H1 (cell line): ENCODE data around the gene OR6T1. TPM values are rescaled to one million over a fixed set of nuclear protein-coding genes. Genes with fewer than 3 reads are reported as not detected.

Experiments used
- CTCF ChIA-PET: fragments of 300-600 bp; sonication (Branson Sonifier 250); formaldehyde crosslinking; loops from one replicate; lab custom pipeline; 2021; ENCODE audit not compliant: partially characterized antibody; lab: Charles Lee
- POLR2A ChIA-PET: fragments of 300-600 bp; sonication (Branson Sonifier 250); formaldehyde crosslinking; loops from one replicate; lab custom pipeline; 2021; ENCODE audit warnings: inconsistent platforms; ENCODE audit not compliant: partially characterized antibody; lab: Charles Lee
- DNase-seq, 2 experiments: peaks; one replicate each; pipeline versions ENCODE4 v3.0.0 to v3.0.0-alpha.2; 2010 to 2022; ENCODE audit warnings: low spot score in 2 of 2, low read depth in 1 of 2, mixed read lengths in 1 of 2
- FAIRE-seq: peaks from 2 replicates; lab custom pipeline; 2011; peaks lifted over from hg19 to GRCh38; lab: Jason Lieb, UNC
- H2AFZ ChIP-seq: 2 replicates; pipeline ENCODE4 v1.8.1; 2012; ENCODE audit warnings: low read length, inconsistent platforms
- H2AK5ac ChIP-seq: 2 replicates; pipeline ENCODE4 v1.6.1; 2013; ENCODE audit warnings: low read depth, low read length
- H2BK120ac ChIP-seq: replicated peaks from 2 replicates; pipeline ENCODE3; 2013; ENCODE audit warnings: low read depth, low read length, inconsistent platforms
- H2BK12ac ChIP-seq: 2 replicates; pipeline ENCODE4 v1.6.1; 2013; ENCODE audit warnings: low read depth, low read length
- H2BK15ac ChIP-seq: 2 replicates; pipeline ENCODE4 v1.6.1; 2013; ENCODE audit warnings: low read length
- H2BK20ac ChIP-seq: 2 replicates; pipeline ENCODE4 v1.6.1; 2013; ENCODE audit warnings: low read length
- H2BK5ac ChIP-seq: 2 replicates; pipeline ENCODE4 v1.6.1; 2013; ENCODE audit warnings: low read depth, low read length
- H3K14ac ChIP-seq: 2 replicates; pipeline ENCODE4 v1.6.1; 2013; ENCODE audit warnings: inconsistent platforms; ENCODE audit not compliant: insufficient read length
- H3K18ac ChIP-seq: 2 replicates; pipeline ENCODE4 v1.6.1; 2013; ENCODE audit warnings: low read length; ENCODE audit errors: extremely low read depth
- H3K23ac ChIP-seq: 2 replicates; pipeline ENCODE4 v1.6.1; 2013; ENCODE audit warnings: inconsistent platforms; ENCODE audit not compliant: insufficient read length
- H3K23me2 ChIP-seq: 2 replicates; pipeline ENCODE4 v1.6.1; 2013; ENCODE audit warnings: low read depth, low read length
- H3K27ac ChIP-seq: 2 replicates; pipeline ENCODE4 v1.6.1; 2011; ENCODE audit warnings: low read depth, low read length, inconsistent platforms
- H3K27me3 ChIP-seq, 4 experiments: replicated peaks in 1 of 4; 1 replicate in 1 of 4; 2 replicates in 3 of 4; pipeline versions ENCODE4 v1.6.1 to v1.8.1; 2011 to 2013; ENCODE audit warnings: low read length in 3 of 4, mild to moderate bottlenecking in 3 of 4, inconsistent platforms in 2 of 4, mixed read lengths in 2 of 4, moderate library complexity in 1 of 4; ENCODE audit not compliant: control insufficient read depth in 3 of 4, insufficient read depth in 3 of 4; ENCODE audit errors: extremely low read depth in 1 of 4
- H3K36me3 ChIP-seq, 4 experiments: 2 replicates each; pipeline versions ENCODE4 v1.6.1 to v1.8.1; 2011 to 2013; ENCODE audit warnings: mild to moderate bottlenecking in 4 of 4, low read length in 3 of 4, moderate library complexity in 2 of 4, control low read depth in 1 of 4, inconsistent platforms in 1 of 4; ENCODE audit not compliant: insufficient read depth in 4 of 4, control insufficient read depth in 2 of 4
- H3K4ac ChIP-seq: replicated peaks from 2 replicates; pipeline ENCODE3; 2013; ENCODE audit warnings: low read length, low read depth, mixed read lengths, inconsistent platforms; ENCODE audit not compliant: insufficient read length
- H3K4me1 ChIP-seq, 4 experiments: replicated peaks in 1 of 4; 1 replicate in 1 of 4; 2 replicates in 3 of 4; pipeline versions ENCODE4 v1.6.1 to v1.8.1; 2011 to 2013; ENCODE audit warnings: low read length in 3 of 4, inconsistent platforms in 2 of 4, mixed read lengths in 1 of 4; ENCODE audit not compliant: insufficient read depth in 4 of 4, control insufficient read depth in 3 of 4
- H3K4me2 ChIP-seq, 2 experiments: 2 replicates each; pipeline versions ENCODE4 v1.6.1 to v1.8.1; 2011 to 2013; ENCODE audit warnings: low read depth in 2 of 2, low read length in 2 of 2, control low read depth in 1 of 2, inconsistent platforms in 1 of 2, mild to moderate bottlenecking in 1 of 2; ENCODE audit not compliant: insufficient read depth in 1 of 2
- H3K4me3 ChIP-seq, 4 experiments: fragments of 200-600, 300-600 bp in 1 of 4; sonication (generic), shearing (Covaris generic), sonication (Bioruptor Twin) in 1 of 4; 2 replicates each; pipeline versions ENCODE4 v1.5.1 to v1.8.1; 2011 to 2016; ENCODE audit warnings: low read length in 4 of 4, low read depth in 3 of 4, control low read depth in 2 of 4, inconsistent platforms in 2 of 4, mild to moderate bottlenecking in 2 of 4, mixed read lengths in 1 of 4, moderate library complexity in 1 of 4; ENCODE audit not compliant: insufficient read depth in 2 of 4; ENCODE audit errors: extremely low read depth in 1 of 4
- H3K56ac ChIP-seq: replicated peaks from 2 replicates; pipeline ENCODE3; 2013; ENCODE audit warnings: low read depth, mild to moderate bottlenecking, mixed read lengths, low read length, inconsistent platforms; ENCODE audit not compliant: insufficient read length
- H3K79me1 ChIP-seq: 2 replicates; pipeline ENCODE4 v1.6.1; 2013; ENCODE audit warnings: low read depth, low read length, control low read depth
- H3K79me2 ChIP-seq, 2 experiments: 2 replicates each; pipeline versions ENCODE4 v1.6.1 to v1.8.1; 2012 to 2013; ENCODE audit warnings: low read length in 2 of 2, mild to moderate bottlenecking in 2 of 2, inconsistent platforms in 1 of 2; ENCODE audit not compliant: insufficient read depth in 2 of 2, control insufficient read depth in 1 of 2
- H3K9ac ChIP-seq, 4 experiments: replicated peaks in 1 of 4; 1 replicate in 1 of 4; 2 replicates in 3 of 4; pipeline versions ENCODE4 v1.6.1 to v1.8.1; 2011 to 2013; ENCODE audit warnings: low read depth in 3 of 4, low read length in 3 of 4, control low read depth in 2 of 4, mild to moderate bottlenecking in 2 of 4, moderate library complexity in 2 of 4, inconsistent platforms in 1 of 4; ENCODE audit errors: extremely low read depth in 1 of 4
- H3K9me3 ChIP-seq, 2 experiments: 2 replicates each; pipeline versions ENCODE4 v1.6.1 to v1.8.1; 2012 to 2013; ENCODE audit warnings: mild to moderate bottlenecking in 2 of 2, moderate library complexity in 2 of 2, control low read depth in 1 of 2, inconsistent platforms in 1 of 2, low read depth in 1 of 2, low read length in 1 of 2, mixed read lengths in 1 of 2; ENCODE audit not compliant: insufficient read depth in 2 of 2
- H4K20me1 ChIP-seq, 2 experiments: replicated peaks in 1 of 2; 2 replicates each; pipeline versions ENCODE3 to v1.8.1; 2011 to 2013; ENCODE audit warnings: inconsistent platforms in 2 of 2, low read length in 2 of 2, mild to moderate bottlenecking in 1 of 2; ENCODE audit not compliant: insufficient read depth in 2 of 2, control insufficient read depth in 1 of 2
- H4K5ac ChIP-seq: 2 replicates; pipeline ENCODE4 v1.6.1; 2013; ENCODE audit warnings: low read length, low read depth, mixed read lengths, inconsistent platforms; ENCODE audit not compliant: insufficient read length
- H4K8ac ChIP-seq: 2 replicates; pipeline ENCODE4 v1.8.0; 2013; ENCODE audit warnings: mild to moderate bottlenecking, moderate library complexity, low read length, inconsistent platforms; ENCODE audit not compliant: insufficient read depth; ENCODE audit errors: extremely low read depth
- H4K91ac ChIP-seq: replicated peaks from 2 replicates; pipeline ENCODE3; 2013; ENCODE audit warnings: low read length, mixed read lengths, inconsistent platforms; ENCODE audit not compliant: insufficient read length
- BCL11A ChIP-seq, 2 experiments: IDR thresholded peaks; one replicate each; pipeline ENCODE4 v1.6.1; 2011; ENCODE audit warnings: low read depth in 2 of 2, low read length in 2 of 2, mild to moderate bottlenecking in 2 of 2
- CBX5 ChIP-seq: fragments of 300-800, 300-1000 bp; sonication (generic); IDR thresholded peaks from 2 replicates; pipeline ENCODE4 v1.7.1; 2016; ENCODE audit warnings: antibody characterized with exemption, low read length, low read depth
- CEBPB ChIP-seq: IDR thresholded peaks from 2 replicates; pipeline ENCODE4 v1.6.1; 2012; ENCODE audit warnings: low read depth, low read length
- EZH2 ChIP-seq: fragments of 200-600 bp; sonication (generic); IDR thresholded peaks from 2 replicates; pipeline ENCODE4 v1.7.1; 2012; ENCODE audit warnings: low read depth, mild to moderate bottlenecking, moderate library complexity, low read length, inconsistent platforms; ENCODE audit not compliant: severe bottlenecking
- KDM1A ChIP-seq: fragments of 200-600, 300-600 bp; sonication (generic); IDR thresholded peaks from 2 replicates; pipeline ENCODE4 v1.7.1; 2016; ENCODE audit warnings: mild to moderate bottlenecking, low read length, borderline replicate concordance
- KDM5A ChIP-seq: fragments of 200-600 bp; IDR thresholded peaks from 2 replicates; pipeline ENCODE4 v1.7.1; 2012; ENCODE audit warnings: mild to moderate bottlenecking, low read length, inconsistent platforms, mixed read lengths
- TAF1 ChIP-seq: IDR thresholded peaks from 2 replicates; pipeline ENCODE4 v1.6.1; 2011; ENCODE audit warnings: mild to moderate bottlenecking, low read depth, low read length
- WGBS, 2 experiments: shearing (Covaris generic) in 1 of 2; methylation state at CpG; one replicate each; pipeline versions ENCODE4 v1.1.6 to v1.1.7; 2013 to 2015; ENCODE audit warnings: low lambda C conversion rate in 2 of 2, mixed read lengths in 2 of 2, inconsistent platforms in 1 of 2, low coverage in 1 of 2, missing lambda C conversion rate in 1 of 2; ENCODE audit not compliant: insufficient replicate concordance in 2 of 2, insufficient coverage in 1 of 2, insufficient read length in 1 of 2; ENCODE audit errors: extremely low coverage in 1 of 2, missing lambda C conversion rate in 1 of 2; 5-methylcytosine and 5-hydroxymethylcytosine counted together
- polyA plus RNA-seq, 7 experiments: library from polyadenylated mRNA; depleted of rRNA in 3 of 7; stranded (reverse) in 5 of 7; unstranded in 2 of 7; fragments of >200 nt in 5 of 7; fragments of 200-250 nt in 2 of 7; gene quantifications; 1 replicate in 5 of 7; 2 replicates in 1 of 7; 4 replicates in 1 of 7; pipeline versions ENCODE4 v1.2.1 to v1.2.3, GENCODE V29; 2011 to 2013; ENCODE audit warnings: missing spikeins in 2 of 7, mixed read lengths in 2 of 7
- total RNA-seq: library from RNA; stranded (reverse); fragmentation: NEBNext Ultra II Directional; extraction: Animal tissue kit (Norgen Biotek cat#: 25700); gene quantifications from 2 replicates; pipeline ENCODE4 v1.2.1, GENCODE V29; 2021

The OR6T1 gene
- total and polyA plus RNA-seq, 2 of the 8 experiments (the other 6 are each of a cell fraction or from before 2014, with no cell fraction given), result not detected

- H3K27me3 ChIP-seq, result no peaks in the 10 kb centered on the region
- no peak overlapping the region for H3K23ac ChIP-seq
- H4K8ac ChIP-seq, result no peak overlapping the region
- no peak for DNase-seq
- no peak overlapping the region for H2BK12ac ChIP-seq
- H2BK5ac ChIP-seq, result no peak overlapping the region
- H3K4me2 ChIP-seq, result no peak overlapping the region
- no peak overlapping the region for H3K4ac ChIP-seq
- no peak overlapping the region for H2AFZ ChIP-seq
- H3K56ac ChIP-seq, result no peak overlapping the region
- no peaks in the 10 kb centered on the region for H4K20me1 ChIP-seq
- H2BK120ac ChIP-seq, result no peak overlapping the region
- H2BK15ac ChIP-seq, result no peak overlapping the region
- no peak overlapping the region for H4K91ac ChIP-seq
- H3K9me3 ChIP-seq, result no peaks in the 10 kb centered on the region
- H2BK20ac ChIP-seq, result no peak overlapping the region
- no peak overlapping the region for H3K18ac ChIP-seq
- 71% methylated on average over 2 of the region's 2 CpGs; no CpG with 5 or more reads in 1 of the 2 experiments for WGBS, 2 experiments
- no peaks in the 10 kb centered on the region for H3K79me1 ChIP-seq
- H4K5ac ChIP-seq, result no peak overlapping the region
- FAIRE-seq, result no peak
- no peaks in the 10 kb centered on the region for H3K23me2 ChIP-seq
- no peak overlapping the region for H3K27ac ChIP-seq
- no peak overlapping the region for H2AK5ac ChIP-seq
- CTCF ChIA-PET, result no interaction called here
- H3K36me3 ChIP-seq, result no peaks in the 10 kb centered on the region
- peak overlapping the region in 1 of 4 experiments; percentile 34; a peak in 1 of 7 replicates for H3K9ac ChIP-seq
- H3K4me1 ChIP-seq, result peaks cover 0 to 3% (median 0%) of the 10 kb centered on the region in 4 experiments; a peak in 2 of 7 replicates
- POLR2A ChIA-PET, result no interaction called here
- H3K79me2 ChIP-seq, result no peaks in the 10 kb centered on the region
- no peak overlapping the region for H3K4me3 ChIP-seq
- H3K14ac ChIP-seq, result no peak overlapping the region
- TF ChIP-seq CEBPB, result no peak
- no peak for TF ChIP-seq TAF1
- TF ChIP-seq BCL11A (IDR thresholded peaks at IDR 0.05; ENCODE audit: low read depth in 2 of 2, low read length in 2 of 2), result no peak
- TF ChIP-seq KDM1A, result no peak
- no peak for TF ChIP-seq CBX5
- no peak for TF ChIP-seq EZH2
- no peak for TF ChIP-seq KDM5A
These were observed 39.7 kb downstream of the OR6T1 start for GRCh38 chr11:123903932-123904331.
